Measurements from ENCODE around the gene TIGIT. TPM values are rescaled to one million over a fixed set of nuclear protein-coding genes. Genes with fewer than 3 reads are reported as not detected.

The TIGIT gene
- total RNA-seq, 3 donors from 2014 or later (not counting 1 experiment from before 2014, with no cell fraction given) = 24.9 to 52.3 (median 43.9) TPM

DNA sequence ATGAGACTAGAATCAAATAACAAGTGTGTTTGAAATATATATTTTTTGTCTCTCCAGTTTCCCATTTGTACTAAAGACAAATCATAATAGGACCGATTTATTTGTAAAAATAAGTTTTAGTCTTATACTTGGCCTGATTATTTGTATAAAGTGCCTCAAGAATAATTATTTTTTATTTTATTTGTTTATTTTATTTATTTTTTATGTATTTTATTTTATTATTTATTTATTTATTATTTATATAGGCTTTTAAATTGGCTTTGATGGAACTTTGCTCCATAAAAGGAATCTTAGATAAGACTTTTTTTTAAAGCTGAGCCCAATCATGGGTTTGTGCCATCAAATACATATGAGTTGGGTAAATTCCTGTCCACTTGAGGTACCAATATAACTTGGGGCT is 34.3 kb upstream of the TIGIT start:
- H3K27ac Mint-ChIP-seq = no peak overlapping the region
- peaks cover 14 to 16% of the 10 kb centered on the region in 2 donors for H3K4me1 Mint-ChIP-seq
- no peak for DNase-seq
- H3K9me3 ChIP-seq (ENCODE audit: control insufficient read depth, insufficient read depth, low read length) = no peaks in the 10 kb centered on the region
- no peaks in the 10 kb centered on the region for H3K27me3 Mint-ChIP-seq (ENCODE audit: low read depth in 2 of 2)
- intact Hi-C loops (cut with micrococcal nuclease) = no loop called here
- H3K36me3 Mint-ChIP-seq = no peaks in the 10 kb centered on the region
- H3K27ac ChIP-seq (ENCODE audit: low read length) = no peak overlapping the region
- H3K4me3 ChIP-seq (ENCODE audit: low read length) = no peak overlapping the region
- no peaks in the 10 kb centered on the region for H3K4me1 ChIP-seq (ENCODE audit: control insufficient read depth, insufficient read depth, low read length)
- no CpG with 5 or more reads among the region's 1 CpG for WGBS (ENCODE audit: insufficient coverage)
- TF ChIP-seq, protein P1, sequence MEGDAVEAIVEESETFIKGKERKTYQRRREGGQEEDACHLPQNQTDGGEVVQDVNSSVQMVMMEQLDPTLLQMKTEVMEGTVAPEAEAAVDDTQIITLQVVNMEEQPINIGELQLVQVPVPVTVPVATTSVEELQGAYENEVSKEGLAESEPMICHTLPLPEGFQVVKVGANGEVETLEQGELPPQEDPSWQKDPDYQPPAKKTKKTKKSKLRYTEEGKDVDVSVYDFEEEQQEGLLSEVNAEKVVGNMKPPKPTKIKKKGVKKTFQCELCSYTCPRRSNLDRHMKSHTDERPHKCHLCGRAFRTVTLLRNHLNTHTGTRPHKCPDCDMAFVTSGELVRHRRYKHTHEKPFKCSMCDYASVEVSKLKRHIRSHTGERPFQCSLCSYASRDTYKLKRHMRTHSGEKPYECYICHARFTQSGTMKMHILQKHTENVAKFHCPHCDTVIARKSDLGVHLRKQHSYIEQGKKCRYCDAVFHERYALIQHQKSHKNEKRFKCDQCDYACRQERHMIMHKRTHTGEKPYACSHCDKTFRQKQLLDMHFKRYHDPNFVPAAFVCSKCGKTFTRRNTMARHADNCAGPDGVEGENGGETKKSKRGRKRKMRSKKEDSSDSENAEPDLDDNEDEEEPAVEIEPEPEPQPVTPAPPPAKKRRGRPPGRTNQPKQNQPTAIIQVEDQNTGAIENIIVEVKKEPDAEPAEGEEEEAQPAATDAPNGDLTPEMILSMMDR (IDR thresholded peaks at IDR 0.05) = no peak
- H3K27me3 ChIP-seq (ENCODE audit: control insufficient read depth, insufficient read depth, low read length) = no peaks in the 10 kb centered on the region
- no peaks in the 10 kb centered on the region for H3K36me3 ChIP-seq (ENCODE audit: control insufficient read depth, insufficient read depth, low read length)
- ATAC-seq = no peak
- no peaks in the 10 kb centered on the region for H3K9me3 Mint-ChIP-seq
- H3K4me3 Mint-ChIP-seq = no peak overlapping the region

DNA sequence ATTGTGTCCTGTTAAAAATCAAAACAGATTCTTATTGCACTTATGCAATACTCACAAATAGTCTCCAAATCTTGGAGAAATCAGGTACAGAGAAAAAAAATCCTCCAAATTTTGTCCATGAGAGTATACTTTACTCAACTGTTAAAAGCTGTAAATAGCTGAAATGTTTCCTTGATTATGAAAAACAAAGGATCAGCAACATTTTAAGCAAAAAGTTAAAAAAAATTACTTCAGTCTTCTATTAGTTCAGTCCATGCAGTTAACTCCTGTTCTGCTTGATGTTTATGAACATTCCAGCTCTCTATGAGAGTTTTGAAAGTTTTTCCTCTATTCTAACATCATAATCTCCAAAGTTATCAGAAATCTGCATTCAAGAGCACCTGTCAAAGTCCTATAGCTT is 33.7 kb upstream of the TIGIT start:
- Histone ChIP-seq H3K4me1 (ENCODE audit: control insufficient read depth, insufficient read depth, low read length) (no peaks in the 10 kb centered on the region), H3K27ac (ENCODE audit: low read length) (no peak overlapping the region), H3K36me3 (ENCODE audit: control insufficient read depth, insufficient read depth, low read length) (no peaks in the 10 kb centered on the region), H3K27me3 (ENCODE audit: control insufficient read depth, insufficient read depth, low read length) (no peaks in the 10 kb centered on the region), H3K4me3 (ENCODE audit: low read length) (no peak overlapping the region), H3K9me3 (ENCODE audit: control insufficient read depth, insufficient read depth, low read length) (no peaks in the 10 kb centered on the region)
- DNase-seq = no peak
- intact Hi-C loops (cut with micrococcal nuclease) = no loop called here
- H3K4me1 Mint-ChIP-seq = peaks cover 10 to 16% of the 10 kb centered on the region in 2 donors
- H3K27me3 Mint-ChIP-seq (ENCODE audit: low read depth in 2 of 2) = no peaks in the 10 kb centered on the region
- H3K4me3 Mint-ChIP-seq = no peak overlapping the region
- H3K9me3 Mint-ChIP-seq = no peaks in the 10 kb centered on the region
- no peak overlapping the region for H3K27ac Mint-ChIP-seq
- no peaks in the 10 kb centered on the region for H3K36me3 Mint-ChIP-seq
- no peak for ATAC-seq
- TF ChIP-seq, protein P1 (IDR thresholded peaks at IDR 0.05) = no peak

DNA sequence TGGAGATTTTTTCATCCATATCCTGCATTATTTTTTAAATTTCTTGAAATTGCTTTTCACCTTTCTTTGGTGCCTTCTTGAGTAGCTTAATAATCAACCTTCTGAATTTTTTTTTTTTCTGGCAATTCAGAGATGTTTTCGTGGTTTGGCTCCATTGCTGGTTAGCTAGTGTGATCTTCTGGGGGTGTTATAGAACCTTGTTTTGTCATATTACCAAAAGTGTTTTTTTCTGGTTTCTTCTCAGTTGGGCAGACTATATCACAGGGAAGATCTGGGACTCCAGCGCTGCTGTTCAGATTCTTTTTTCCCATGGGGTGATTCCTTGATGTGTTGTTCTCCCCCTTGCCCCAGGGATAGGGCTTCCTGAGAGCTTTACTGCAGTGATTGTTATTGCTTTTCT is 23.8 kb upstream of the TIGIT start:
- H3K27ac ChIP-seq (ENCODE audit: low read length) = peak overlapping the region; percentile 41
- intact Hi-C loops (cut with micrococcal nuclease) = loop anchor here (2.0 to 5.0 kb wide), 2 partner anchors 21 to 48 kb away; no protein-coding TSS in a partner anchor
- no peaks in the 10 kb centered on the region for H3K27me3 ChIP-seq (ENCODE audit: control insufficient read depth, insufficient read depth, low read length)
- TF ChIP-seq, protein P1 (IDR thresholded peaks at IDR 0.05) = no peak
- Mint-ChIP-seq H3K27me3 (ENCODE audit: low read depth in 2 of 2) (no peaks in the 10 kb centered on the region), H3K36me3 (peaks cover 17% of the 10 kb centered on the region), H3K4me1 (peaks cover 43% of the 10 kb centered on the region in 2 donors), H3K9me3 (peaks cover 9 to 10% of the 10 kb centered on the region in 2 donors), H3K27ac (peak overlapping the region; percentile 73 to 87), H3K4me3 (peak overlapping the region; percentile 63)
- no peaks in the 10 kb centered on the region for H3K36me3 ChIP-seq (ENCODE audit: control insufficient read depth, insufficient read depth, low read length)
- DNase-seq (no peak), ATAC-seq (peak in 2 of 3 donors; percentile 71 to 77)
- H3K4me3 ChIP-seq (ENCODE audit: low read length) = no peak overlapping the region
- H3K4me1 ChIP-seq (ENCODE audit: control insufficient read depth, insufficient read depth, low read length) = peaks cover 5% of the 10 kb centered on the region
- 38% methylated on average over 2 of the region's 2 CpGs for WGBS (ENCODE audit: insufficient coverage)
- peaks cover 5% of the 10 kb centered on the region for H3K9me3 ChIP-seq (ENCODE audit: control insufficient read depth, insufficient read depth, low read length)

DNA sequence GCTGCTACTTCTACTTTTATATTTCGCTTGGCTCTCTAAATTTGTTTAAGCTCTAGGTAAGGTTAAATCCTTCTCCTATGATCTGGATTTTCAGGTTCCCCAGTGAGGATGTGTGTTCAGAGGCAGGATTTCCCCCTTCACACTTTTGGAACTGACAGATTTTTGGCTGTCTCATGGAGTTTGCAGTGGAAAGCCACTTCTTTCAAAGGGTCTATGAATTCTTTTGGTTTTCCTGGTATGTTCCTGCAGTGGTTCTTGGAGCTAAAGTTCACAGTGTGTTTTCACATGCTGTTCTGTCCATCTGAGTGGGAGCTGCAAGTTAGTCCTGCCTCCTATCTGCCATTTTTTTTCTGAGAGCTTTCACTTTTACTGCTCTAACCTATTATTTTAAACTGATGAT is 21.6 kb upstream of the TIGIT start:
- TF ChIP-seq, protein P1 (IDR thresholded peaks at IDR 0.05) = no peak
- Histone ChIP-seq H3K4me3 (ENCODE audit: low read length) (no peak overlapping the region), H3K27me3 (ENCODE audit: control insufficient read depth, insufficient read depth, low read length) (no peaks in the 10 kb centered on the region), H3K9me3 (ENCODE audit: control insufficient read depth, insufficient read depth, low read length) (peaks cover 5% of the 10 kb centered on the region), H3K4me1 (ENCODE audit: control insufficient read depth, insufficient read depth, low read length) (peaks cover 5% of the 10 kb centered on the region), H3K36me3 (ENCODE audit: control insufficient read depth, insufficient read depth, low read length) (no peaks in the 10 kb centered on the region), H3K27ac (ENCODE audit: low read length) (no peak overlapping the region)
- 100% methylated on average over 1 of the region's 1 CpG for WGBS (ENCODE audit: insufficient coverage)
- Mint-ChIP-seq H3K36me3 (peaks cover 17% of the 10 kb centered on the region), H3K27ac (peak overlapping the region; percentile 56 to 59), H3K27me3 (ENCODE audit: low read depth in 2 of 2) (no peaks in the 10 kb centered on the region), H3K4me1 (peaks cover 50 to 55% of the 10 kb centered on the region in 2 donors), H3K4me3 (no peak overlapping the region), H3K9me3 (peaks cover 9 to 10% of the 10 kb centered on the region in 2 donors)
- intact Hi-C loops (cut with micrococcal nuclease) = loop anchor here (5.0 kb wide), 1 partner anchor 50 kb away; no protein-coding TSS in a partner anchor
- ATAC-seq (no peak), DNase-seq (no peak)
